H9 (cell line): ENCODE measurements around the gene HHAT. TPM values are rescaled to one million over a fixed set of nuclear protein-coding genes. Genes with fewer than 3 reads are reported as not detected.

ENCODE experiments used
- DNase-seq: peaks from one replicate; pipeline ENCODE4 v3.0.0-alpha.2; 2017
- H2AFZ ChIP-seq: one replicate; pipeline ENCODE4 v1.6.1; 2013; ENCODE audit warnings: mild to moderate bottlenecking, low read length, control low read depth, moderate library complexity
- H2AK5ac ChIP-seq: 2 replicates; pipeline ENCODE4 v1.6.1; 2013; ENCODE audit warnings: low read length, control low read depth, mixed read lengths; ENCODE audit not compliant: insufficient read length
- H2BK120ac ChIP-seq: one replicate; pipeline ENCODE4 v1.6.1; 2013; ENCODE audit warnings: low read depth, mild to moderate bottlenecking, low read length, control low read depth, inconsistent platforms; ENCODE audit not compliant: poor library complexity, severe bottlenecking
- H2BK12ac ChIP-seq: 2 replicates; pipeline ENCODE4 v1.6.1; 2013; ENCODE audit warnings: low read length, control low read depth, mixed read lengths, low read depth; ENCODE audit not compliant: insufficient read length
- H2BK15ac ChIP-seq: 2 replicates; pipeline ENCODE4 v1.6.1; 2013; ENCODE audit warnings: low read depth, low read length, control low read depth
- H2BK20ac ChIP-seq: one replicate; pipeline ENCODE4 v1.6.1; 2013; ENCODE audit warnings: low read depth, mild to moderate bottlenecking, low read length, control low read depth, inconsistent platforms; ENCODE audit not compliant: poor library complexity, severe bottlenecking
- H2BK5ac ChIP-seq: 2 replicates; pipeline ENCODE4 v1.6.1; 2013; ENCODE audit warnings: low read length, control low read depth, mixed read lengths; ENCODE audit not compliant: insufficient read length
- H3K14ac ChIP-seq: 2 replicates; pipeline ENCODE4 v1.6.1; 2013; ENCODE audit warnings: low read length, control low read depth; ENCODE audit not compliant: insufficient read depth
- H3K18ac ChIP-seq: 2 replicates; pipeline ENCODE4 v1.6.1; 2013; ENCODE audit warnings: low read depth, mild to moderate bottlenecking, mixed read lengths, low read length, control low read depth; ENCODE audit not compliant: insufficient read length
- H3K23ac ChIP-seq: 2 replicates; pipeline ENCODE4 v1.6.1; 2013; ENCODE audit warnings: low read length, control low read depth, mixed read lengths, low read depth; ENCODE audit not compliant: insufficient read length
- H3K23me2 ChIP-seq: 2 replicates; pipeline ENCODE4 v1.6.1; 2013; ENCODE audit warnings: low read depth, mild to moderate bottlenecking, mixed read lengths, low read length, control low read depth; ENCODE audit not compliant: insufficient read length, poor library complexity, severe bottlenecking
- H3K27ac ChIP-seq: 2 replicates; pipeline ENCODE4 v1.5.1; 2013; ENCODE audit warnings: low read length, control low read depth, mixed read lengths, low read depth; ENCODE audit not compliant: insufficient read length
- H3K27me3 ChIP-seq: 2 replicates; pipeline ENCODE4 v1.6.1; 2013; ENCODE audit warnings: low read length, control low read depth, inconsistent platforms; ENCODE audit not compliant: insufficient read depth
- H3K4ac ChIP-seq: 2 replicates; pipeline ENCODE4 v1.6.1; 2013; ENCODE audit warnings: low read depth, mild to moderate bottlenecking, control low read depth, inconsistent platforms, low read length, moderate library complexity
- H3K4me1 ChIP-seq: 2 replicates; pipeline ENCODE4 v1.6.1; 2013; ENCODE audit warnings: low read length, control low read depth, inconsistent platforms; ENCODE audit not compliant: insufficient read depth
- H3K4me2 ChIP-seq: 2 replicates; pipeline ENCODE4 v1.6.1; 2013; ENCODE audit warnings: low read length, control low read depth, mixed read lengths; ENCODE audit not compliant: insufficient read length, insufficient read depth
- H3K56ac ChIP-seq: 2 replicates; pipeline ENCODE4 v1.6.1; 2013; ENCODE audit warnings: low read depth, mild to moderate bottlenecking, mixed read lengths, low read length, control low read depth; ENCODE audit not compliant: insufficient read length
- H3K79me1 ChIP-seq: 2 replicates; pipeline ENCODE4 v1.6.1; 2013; ENCODE audit warnings: low read depth, mild to moderate bottlenecking, moderate library complexity, low read length, control low read depth, inconsistent platforms; ENCODE audit not compliant: insufficient read depth, poor library complexity, severe bottlenecking
- H3K79me2 ChIP-seq: 2 replicates; pipeline ENCODE4 v1.6.1; 2013; ENCODE audit warnings: low read length, control low read depth, inconsistent platforms; ENCODE audit not compliant: insufficient read depth
- H3K9ac ChIP-seq: 2 replicates; pipeline ENCODE4 v1.6.1; 2013; ENCODE audit warnings: low read length, control low read depth, mixed read lengths; ENCODE audit not compliant: insufficient read length; ENCODE audit errors: extremely low read depth
- H3K9me3 ChIP-seq: one replicate; pipeline ENCODE4 v1.6.1; 2013; ENCODE audit warnings: low read depth, low read length, inconsistent platforms; ENCODE audit not compliant: control insufficient read depth
- H3T11ph ChIP-seq: one replicate; pipeline ENCODE4 v1.6.1; 2013; ENCODE audit warnings: mild to moderate bottlenecking, low read length, control low read depth, inconsistent platforms
- H4K20me1 ChIP-seq: one replicate; pipeline ENCODE4 v1.6.1; 2013; ENCODE audit not compliant: control insufficient read depth, insufficient read length, insufficient read depth
- H4K5ac ChIP-seq: 2 replicates; pipeline ENCODE4 v1.6.1; 2013; ENCODE audit warnings: low read depth, mild to moderate bottlenecking, mixed read lengths, low read length, control low read depth; ENCODE audit not compliant: insufficient read length
- H4K8ac ChIP-seq: replicated peaks from 2 replicates; pipeline ENCODE4 v1.6.1; 2013; ENCODE audit warnings: low read length, control low read depth, mixed read lengths, low read depth; ENCODE audit not compliant: insufficient read length
- H4K91ac ChIP-seq: 2 replicates; pipeline ENCODE4 v1.6.1; 2013; ENCODE audit warnings: low read depth, mild to moderate bottlenecking, moderate library complexity, mixed read lengths, low read length, control low read depth; ENCODE audit not compliant: insufficient read length
- H3K27ac Mint-ChIP-seq, 3 experiments: 2 replicates in 2 of 3; 3 replicates in 1 of 3; pipeline ENCODE4 v1.8.0; 2020 to 2021; ENCODE audit warnings: mixed read lengths in 3 of 3, mild to moderate bottlenecking in 1 of 3, moderate library complexity in 1 of 3
- H3K27me3 Mint-ChIP-seq: 2 replicates; pipeline ENCODE4 v1.8.0; 2021; ENCODE audit warnings: low read depth, mild to moderate bottlenecking, moderate library complexity, mixed read lengths
- H3K36me3 Mint-ChIP-seq, 3 experiments: 2 replicates in 2 of 3; 3 replicates in 1 of 3; pipeline ENCODE4 v1.8.0; 2020 to 2021; ENCODE audit warnings: low read depth in 3 of 3, mixed read lengths in 3 of 3; ENCODE audit not compliant: insufficient read depth in 1 of 3
- H3K4me1 Mint-ChIP-seq, 2 experiments: 2 replicates each; pipeline ENCODE4 v1.8.0; 2020; ENCODE audit warnings: mixed read lengths in 2 of 2
- H3K4me3 Mint-ChIP-seq, 2 experiments: 2 replicates in 1 of 2; 3 replicates in 1 of 2; pipeline ENCODE4 v1.8.0; 2020 to 2021; ENCODE audit warnings: mild to moderate bottlenecking in 2 of 2, mixed read lengths in 2 of 2, moderate library complexity in 1 of 2
- H3K9me3 Mint-ChIP-seq, 2 experiments: 2 replicates in 1 of 2; 3 replicates in 1 of 2; pipeline ENCODE4 v1.8.0; 2020; ENCODE audit warnings: mild to moderate bottlenecking in 2 of 2, mixed read lengths in 2 of 2, moderate library complexity in 1 of 2
- WGBS: extraction: QIAGEN DNeasy Blood & Tissue Kit; methylation state at CpG from one replicate; pipeline ENCODE4 v1.1.7; 2013; ENCODE audit warnings: missing lambda C conversion rate, low lambda C conversion rate, mixed read lengths; ENCODE audit not compliant: insufficient read length; ENCODE audit errors: extremely low coverage; 5-methylcytosine and 5-hydroxymethylcytosine counted together
- total RNA-seq: library from RNA; stranded (reverse); gene quantifications from 2 replicates; pipeline ENCODE4 v1.2.1, GENCODE V29; 2021
- TF ChIP-seq, protein P1 (sequence below): fragments of 200-600 bp; sonication (generic); conservative IDR thresholded peaks from 3 replicates; pipeline ENCODE4 v1.8.0; 2021; ENCODE audit warnings: antibody characterized with exemption, mild to moderate bottlenecking

HHAT gene
- total RNA-seq, 1 experiment from 2014 or later: 0.48 TPM

DNA sequence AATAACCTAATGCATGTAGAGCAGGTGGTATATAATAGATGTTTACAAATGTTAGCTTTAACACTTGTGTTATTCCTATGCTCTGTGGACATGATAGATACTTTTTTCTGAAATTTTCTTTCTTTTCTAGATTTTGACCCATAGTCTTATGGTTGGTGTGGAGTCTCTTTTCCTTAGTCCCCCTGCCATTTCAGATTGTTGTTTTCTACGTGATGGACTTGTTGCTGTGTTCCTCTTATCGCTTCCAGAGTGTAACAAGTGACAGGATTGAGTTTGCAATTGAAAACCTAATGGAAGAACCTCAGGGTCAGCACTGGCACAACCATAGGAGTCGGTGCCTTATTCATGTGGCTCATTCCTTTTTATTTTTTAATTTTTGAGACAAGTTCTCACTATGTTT, 136.4 kb downstream of the HHAT start:
- H3T11ph ChIP-seq: no peak overlapping the region
- H3K23ac ChIP-seq: no peak overlapping the region
- H2BK15ac ChIP-seq: no peak overlapping the region
- H3K9me3 ChIP-seq: no peaks in the 10 kb centered on the region
- DNase-seq: no peak
- no peak overlapping the region for H2AK5ac ChIP-seq
- TF ChIP-seq, protein P1, sequence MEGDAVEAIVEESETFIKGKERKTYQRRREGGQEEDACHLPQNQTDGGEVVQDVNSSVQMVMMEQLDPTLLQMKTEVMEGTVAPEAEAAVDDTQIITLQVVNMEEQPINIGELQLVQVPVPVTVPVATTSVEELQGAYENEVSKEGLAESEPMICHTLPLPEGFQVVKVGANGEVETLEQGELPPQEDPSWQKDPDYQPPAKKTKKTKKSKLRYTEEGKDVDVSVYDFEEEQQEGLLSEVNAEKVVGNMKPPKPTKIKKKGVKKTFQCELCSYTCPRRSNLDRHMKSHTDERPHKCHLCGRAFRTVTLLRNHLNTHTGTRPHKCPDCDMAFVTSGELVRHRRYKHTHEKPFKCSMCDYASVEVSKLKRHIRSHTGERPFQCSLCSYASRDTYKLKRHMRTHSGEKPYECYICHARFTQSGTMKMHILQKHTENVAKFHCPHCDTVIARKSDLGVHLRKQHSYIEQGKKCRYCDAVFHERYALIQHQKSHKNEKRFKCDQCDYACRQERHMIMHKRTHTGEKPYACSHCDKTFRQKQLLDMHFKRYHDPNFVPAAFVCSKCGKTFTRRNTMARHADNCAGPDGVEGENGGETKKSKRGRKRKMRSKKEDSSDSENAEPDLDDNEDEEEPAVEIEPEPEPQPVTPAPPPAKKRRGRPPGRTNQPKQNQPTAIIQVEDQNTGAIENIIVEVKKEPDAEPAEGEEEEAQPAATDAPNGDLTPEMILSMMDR: no peak
- no peak overlapping the region for H3K56ac ChIP-seq
- H3K23me2 ChIP-seq: no peaks in the 10 kb centered on the region
- no peaks in the 10 kb centered on the region; the same call in 1 of the 2 replicates for H3K4me1 ChIP-seq
- H2BK5ac ChIP-seq: no peak overlapping the region
- no peaks in the 10 kb centered on the region for H3K27me3 ChIP-seq
- no peak overlapping the region for H3K9ac ChIP-seq
- Mint-ChIP-seq H3K4me1 (no peaks in the 10 kb centered on the region; a peak in 1 of 4 replicates), H3K4me3 (no peak overlapping the region), H3K36me3 (no peaks in the 10 kb centered on the region; a peak in 1 of 7 replicates), H3K27ac (no peak overlapping the region), H3K9me3 (no peaks in the 10 kb centered on the region), H3K27me3 (no peaks in the 10 kb centered on the region)
- WGBS: no CpG with 5 or more reads among the region's 3 CpGs
- no peak overlapping the region for H2BK120ac ChIP-seq
- H3K14ac ChIP-seq: no peak overlapping the region
- H2AFZ ChIP-seq: no peak overlapping the region
- H3K4me2 ChIP-seq: no peak overlapping the region
- no peak overlapping the region for H2BK12ac ChIP-seq
- no peak overlapping the region for H3K4ac ChIP-seq
- H2BK20ac ChIP-seq: no peak overlapping the region
- no peaks in the 10 kb centered on the region for H3K79me2 ChIP-seq
- H4K91ac ChIP-seq: no peak overlapping the region
- H4K8ac ChIP-seq: no peak overlapping the region
- H3K18ac ChIP-seq: no peak overlapping the region
- H3K27ac ChIP-seq: no peak overlapping the region
- H3K79me1 ChIP-seq: no peaks in the 10 kb centered on the region
- H4K5ac ChIP-seq: no peak overlapping the region
- H4K20me1 ChIP-seq: no peaks in the 10 kb centered on the region
